HG03139 (cell line): ENCODE data around the gene SPECC1.
"Not testable (repeated sequence)": the region's sequence is repeated elsewhere in the genome, so short reads cannot be mapped to it uniquely, and the experiment has no call there.

Experiments
- ATAC-seq: cut with Tn5 transposase; IDR thresholded peaks from one replicate; pipeline ENCODE4 v1.9.1; 2021; ENCODE audit not compliant: unreplicated experiment

SPECC1 gene

DNA sequence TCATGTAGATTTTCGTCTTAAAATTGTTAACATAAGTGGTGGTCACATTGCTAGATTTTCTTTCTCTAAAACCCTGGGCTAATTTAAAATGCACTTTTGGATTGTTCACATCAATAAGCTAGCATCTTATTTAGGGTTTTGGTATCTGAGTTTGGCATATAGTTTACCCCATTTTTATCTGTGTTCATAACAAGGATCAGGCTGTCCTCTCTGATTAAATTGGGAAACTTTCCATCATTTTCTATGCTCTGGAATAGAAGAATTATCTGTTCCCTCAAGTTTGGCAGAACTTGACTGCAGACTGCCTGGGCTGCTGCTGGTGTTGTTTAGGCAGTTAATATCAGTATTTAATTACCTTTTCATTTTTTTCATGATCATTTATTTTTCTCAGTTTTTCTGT lies 1.8 kb downstream of the SPECC1 start:
- ATAC-seq, result no peak

DNA sequence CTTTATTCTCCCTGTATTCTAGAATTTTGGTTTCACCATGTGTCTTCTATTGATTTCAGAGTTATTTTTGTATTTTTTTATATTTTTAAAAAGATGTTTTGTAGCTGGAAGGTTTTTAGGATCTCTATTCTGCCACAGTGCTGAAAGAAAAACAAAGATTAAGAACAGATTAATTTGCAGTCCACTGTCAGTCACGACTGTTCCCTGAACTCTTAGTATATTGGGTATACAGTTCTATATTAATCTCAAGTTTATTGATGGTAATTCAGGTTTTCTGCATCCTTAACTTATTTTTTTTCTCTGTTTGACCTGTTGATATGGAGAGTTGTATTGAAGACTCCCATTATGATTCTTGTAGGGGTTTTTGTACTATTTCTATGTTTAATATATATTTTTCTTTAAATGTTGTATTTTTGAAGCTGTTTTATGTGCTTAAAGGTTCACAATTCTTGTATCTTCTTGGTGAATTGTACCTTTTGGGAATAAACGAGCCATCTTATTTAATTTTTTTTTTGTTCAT lies 2.9 kb downstream of the SPECC1 start:
- ATAC-seq, result no peak

DNA sequence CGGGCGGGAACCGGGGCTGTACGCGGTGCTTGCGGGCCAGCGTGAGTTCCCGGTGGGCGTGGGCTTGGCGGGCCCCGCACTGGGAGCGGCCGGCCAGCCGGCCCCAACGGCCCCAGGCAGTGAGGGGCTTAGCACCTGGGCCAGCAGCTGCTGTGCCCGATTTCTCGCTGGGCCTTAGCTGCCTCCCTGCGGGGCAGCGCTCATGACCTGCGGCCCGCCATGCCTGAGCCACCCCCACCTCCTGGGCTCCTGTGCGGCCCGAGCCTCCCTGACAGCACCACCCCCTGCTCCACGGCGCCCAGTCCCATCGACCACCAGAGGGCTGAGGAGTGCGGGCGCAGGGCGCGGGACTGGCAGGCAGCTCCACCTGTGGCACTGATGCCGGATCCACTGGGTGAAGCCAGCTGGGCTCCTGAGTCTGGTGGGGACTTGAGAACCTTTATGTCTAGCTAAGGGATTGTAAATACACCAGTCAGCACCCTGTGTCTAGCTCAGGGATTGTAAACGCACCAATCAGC lies 7.4 kb downstream of the SPECC1 start:
- ATAC-seq, result not testable (repeated sequence)

DNA sequence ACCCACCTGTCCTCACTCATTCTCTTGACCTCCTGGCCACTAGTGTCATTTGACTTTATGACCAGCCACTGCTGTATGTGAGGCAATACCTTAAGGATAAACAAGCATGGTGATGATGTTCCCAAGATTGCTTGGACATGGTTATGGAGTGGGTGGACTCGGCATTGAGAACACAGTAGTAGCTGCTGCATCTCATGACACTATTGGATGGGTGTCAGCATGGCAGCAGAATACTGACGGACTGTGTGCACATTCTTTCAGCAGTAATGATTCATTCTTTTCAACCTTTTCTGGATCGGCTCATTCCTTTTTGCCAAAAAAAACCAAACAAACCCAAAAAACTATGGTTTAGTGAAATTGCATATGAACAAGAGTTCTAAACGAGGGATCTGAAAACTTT lies 13.5 kb downstream of the SPECC1 start:
- ATAC-seq, result no peak

DNA sequence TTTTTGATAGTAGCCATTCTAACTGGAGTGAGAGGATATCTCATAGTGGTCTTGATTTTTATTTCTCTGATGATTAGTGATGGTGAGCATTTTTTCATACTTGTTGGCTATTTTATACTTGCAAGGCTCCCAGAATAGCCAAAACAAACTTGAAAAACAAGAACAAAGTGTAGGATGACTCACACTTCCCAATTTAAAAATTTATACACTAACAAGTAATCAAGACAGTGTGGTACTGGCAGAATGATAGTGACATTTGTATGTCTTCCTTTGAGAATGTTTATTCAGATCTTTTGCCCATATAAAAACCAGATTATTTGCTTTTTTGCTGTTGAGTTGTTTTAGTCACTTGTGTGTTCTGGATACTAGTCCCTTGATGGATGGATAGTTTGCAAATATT lies 17.8 kb downstream of the SPECC1 start:
- ATAC-seq, result no peak

DNA sequence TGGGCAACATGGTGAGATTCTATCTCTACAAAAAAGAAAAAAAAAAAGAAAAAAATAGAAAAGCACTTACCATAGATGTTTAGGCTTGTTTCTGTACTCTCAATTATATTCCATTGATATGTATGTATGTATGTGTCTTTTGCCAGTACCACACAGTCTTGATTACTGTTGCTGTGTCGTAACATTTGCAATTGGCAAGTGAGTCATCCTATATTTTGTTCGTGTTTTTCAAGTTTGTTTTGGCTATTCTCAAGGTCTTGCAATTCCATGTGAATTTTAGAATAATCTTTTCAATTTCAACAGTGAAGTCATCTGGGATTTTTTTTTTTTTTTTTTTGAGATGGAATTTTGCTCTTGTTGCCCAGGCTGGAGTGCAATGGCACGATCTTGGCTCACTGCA lies 19.3 kb downstream of the SPECC1 start:
- no peak for ATAC-seq

DNA sequence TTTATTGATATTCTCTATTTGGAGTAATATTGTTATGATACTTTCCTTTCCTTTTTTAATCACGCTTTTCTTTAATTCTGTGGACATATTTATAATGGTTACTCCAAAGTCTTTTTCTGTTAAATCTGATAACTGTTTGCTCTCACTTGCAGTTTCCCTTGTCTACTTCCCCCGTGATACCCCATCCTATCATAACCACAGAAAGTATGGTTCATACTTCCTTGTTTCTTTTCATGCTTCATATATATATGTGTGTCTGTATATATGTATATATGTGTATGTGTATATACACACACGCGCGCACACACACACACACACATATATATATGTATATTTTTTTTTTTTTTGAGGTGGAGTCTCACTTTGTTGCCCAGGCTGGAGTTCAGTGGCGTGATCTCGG lies 23.5 kb downstream of the SPECC1 start:
- ATAC-seq, result no peak

DNA sequence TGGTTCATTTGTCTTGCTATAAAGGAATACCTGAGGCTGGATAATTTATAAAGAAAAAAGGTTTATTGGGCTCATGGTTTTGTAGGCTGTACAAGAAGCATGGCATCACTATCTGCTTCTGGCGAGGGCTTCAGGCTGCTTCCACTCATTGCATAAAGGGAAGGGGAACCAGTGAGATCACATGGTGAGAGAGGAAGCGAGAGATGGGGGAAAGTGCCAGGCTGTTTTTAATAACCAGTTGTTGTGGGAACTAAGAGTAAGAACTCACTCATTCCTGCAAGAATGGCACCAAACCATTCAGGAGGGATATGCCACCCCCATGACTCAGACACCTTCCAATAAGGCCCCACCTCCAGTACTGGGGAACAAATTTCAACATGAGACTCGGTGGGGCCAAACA lies 24.3 kb downstream of the SPECC1 start:
- no peak for ATAC-seq

DNA sequence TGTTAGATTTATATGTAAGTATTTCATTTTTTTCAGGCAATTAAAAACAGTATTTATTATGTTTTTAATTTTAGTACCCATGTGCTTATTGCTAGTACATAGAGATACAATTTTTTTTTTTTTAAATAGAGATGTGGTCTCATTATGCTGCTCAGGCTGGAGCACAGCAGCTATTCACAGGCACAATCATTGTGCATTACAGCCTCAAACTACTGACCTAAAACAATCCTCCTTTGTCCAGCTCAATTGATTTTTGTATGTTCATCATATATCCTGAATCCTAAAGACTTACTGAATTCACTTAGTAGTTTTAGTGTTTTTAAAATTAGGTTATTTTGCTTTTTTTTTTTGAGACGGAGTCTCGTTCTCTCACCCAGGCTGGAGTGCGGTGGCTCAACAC lies 26.3 kb downstream of the SPECC1 start:
- ATAC-seq, result no peak

DNA sequence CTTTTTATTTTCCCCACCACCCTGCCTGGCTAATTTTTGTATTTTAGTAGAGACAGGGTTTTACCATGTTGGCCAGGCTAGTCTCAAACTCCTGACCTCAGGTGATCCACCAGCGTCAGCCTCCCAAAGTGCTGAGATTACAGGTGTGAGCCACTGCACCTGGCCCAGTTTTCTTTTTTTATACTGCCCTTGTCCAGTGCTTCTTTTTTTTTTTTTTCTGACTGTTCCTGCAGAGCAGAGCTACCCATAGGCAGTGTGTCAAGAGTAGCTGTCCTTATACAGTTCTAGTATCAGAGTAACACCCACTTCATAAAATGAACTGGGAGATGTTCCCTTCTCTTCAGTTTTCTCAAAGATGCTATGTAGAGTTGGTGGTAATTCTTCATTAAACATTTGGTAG lies 28.1 kb downstream of the SPECC1 start:
- not testable (repeated sequence) for ATAC-seq

DNA sequence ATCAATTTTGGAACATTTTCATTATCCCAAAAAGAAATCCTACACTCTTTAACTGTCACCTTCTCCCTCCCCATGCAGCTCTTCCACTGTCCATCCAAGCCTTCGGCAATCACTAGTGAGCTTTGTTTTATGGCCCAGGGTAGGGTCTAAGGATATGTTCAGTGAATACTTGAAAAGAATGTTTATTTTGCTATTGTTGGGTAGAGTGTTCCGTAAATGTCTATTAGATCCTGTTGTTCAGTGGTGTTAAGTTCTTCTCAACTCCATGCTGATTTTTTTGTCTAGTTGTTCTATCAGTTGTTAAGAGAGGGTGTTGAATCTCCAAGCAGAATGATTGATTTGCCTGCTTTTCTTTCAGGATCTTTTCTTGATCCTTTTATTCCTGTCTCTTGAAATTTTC lies 29.9 kb downstream of the SPECC1 start:
- ATAC-seq, result no peak

DNA sequence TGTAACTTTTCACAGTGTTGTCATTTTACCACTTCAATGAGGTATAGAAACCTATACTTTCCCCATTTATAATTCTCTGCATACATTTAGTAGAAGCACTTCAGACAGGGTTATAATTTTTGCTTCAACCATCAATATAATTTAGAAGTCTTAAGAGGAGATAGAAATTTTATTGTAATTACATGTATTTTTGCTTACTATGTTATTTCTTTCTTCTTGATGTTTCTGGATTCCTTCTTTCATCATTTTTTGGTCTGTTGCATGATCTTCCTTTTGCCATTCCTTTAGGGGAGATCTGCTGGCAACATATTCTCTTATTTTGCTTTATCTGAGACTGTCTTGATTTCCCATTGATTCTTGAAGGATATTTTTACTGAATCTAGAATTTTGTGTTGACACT lies 31.1 kb downstream of the SPECC1 start:
- no peak for ATAC-seq

DNA sequence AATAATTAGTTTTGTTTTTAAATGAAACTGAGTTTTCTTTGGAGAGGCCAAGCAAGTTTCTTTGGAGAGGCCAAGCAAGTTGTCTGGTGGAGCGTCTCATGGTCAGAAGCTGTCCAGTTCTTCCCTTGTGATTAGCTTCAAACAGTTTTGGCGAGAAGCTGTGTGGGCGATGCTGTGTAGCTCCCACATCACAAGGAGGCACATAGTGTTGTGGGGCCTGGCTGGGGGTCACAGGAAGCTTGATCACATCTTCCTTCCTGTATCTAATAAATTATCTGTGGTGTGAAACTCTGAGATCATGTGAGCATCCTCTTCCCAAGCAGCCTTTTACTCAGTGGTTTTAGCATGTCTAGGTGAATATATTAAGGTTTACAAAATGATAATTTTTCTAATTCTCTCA lies 33.9 kb downstream of the SPECC1 start:
- no peak for ATAC-seq

DNA sequence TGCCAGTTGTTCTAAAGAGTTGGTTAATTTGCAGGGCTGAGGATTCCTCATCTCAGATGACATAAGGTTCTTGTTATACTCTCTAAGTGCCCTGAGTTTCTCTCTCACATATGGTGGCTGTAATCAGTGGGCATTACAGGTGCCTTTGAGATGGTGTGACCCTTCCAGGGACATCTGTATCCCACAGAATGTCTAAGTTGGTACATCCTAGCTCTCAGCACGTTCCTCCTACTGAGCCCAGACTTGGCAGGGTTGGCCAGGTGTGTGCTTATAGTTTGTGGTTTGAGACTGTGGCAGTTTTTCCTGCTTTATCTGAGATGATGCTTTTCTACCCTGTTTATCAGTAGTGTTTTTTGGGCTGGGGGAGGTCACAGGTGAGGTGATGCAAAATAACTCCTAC lies 36.3 kb downstream of the SPECC1 start:
- ATAC-seq, result no peak

DNA sequence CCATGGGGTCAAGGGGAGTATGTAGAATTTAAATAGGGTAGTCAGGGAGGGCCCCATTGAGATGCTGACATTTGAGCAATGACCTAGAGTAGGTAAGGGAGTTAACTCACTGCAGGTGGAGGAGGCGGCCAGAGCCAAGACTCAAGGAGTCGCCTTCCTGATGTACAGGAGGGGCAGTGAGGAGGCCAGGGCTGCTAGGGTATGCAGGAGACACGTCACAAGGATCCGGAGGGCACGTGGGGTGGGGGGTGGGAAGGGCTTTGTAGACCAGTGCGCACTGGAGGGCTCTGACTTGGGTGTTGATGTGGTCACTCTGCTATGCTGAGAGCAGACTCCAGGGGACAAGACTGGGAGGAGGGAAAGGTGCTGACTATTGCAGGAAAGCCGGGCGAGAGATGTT lies 37.5 kb downstream of the SPECC1 start:
- no peak for ATAC-seq

DNA sequence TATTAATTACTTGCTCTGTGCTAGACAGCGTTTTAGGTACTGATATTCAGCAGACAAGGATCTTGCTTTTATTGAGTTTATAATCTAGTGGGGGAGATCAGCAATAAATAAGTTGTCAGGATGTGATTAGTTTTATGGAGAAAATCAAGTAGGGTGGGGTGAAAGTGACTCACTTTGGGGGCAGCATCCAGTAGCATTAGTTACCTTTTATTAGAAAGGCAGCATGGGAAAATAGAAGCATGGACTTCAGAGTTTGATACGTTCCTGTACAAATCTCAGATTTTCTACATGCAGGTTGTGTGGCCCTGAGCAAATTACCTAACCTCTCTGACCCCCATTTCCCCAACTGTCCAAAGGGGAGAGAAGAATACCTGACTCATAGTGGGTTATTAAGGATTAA lies 42.5 kb downstream of the SPECC1 start:
- ATAC-seq, result no peak

DNA sequence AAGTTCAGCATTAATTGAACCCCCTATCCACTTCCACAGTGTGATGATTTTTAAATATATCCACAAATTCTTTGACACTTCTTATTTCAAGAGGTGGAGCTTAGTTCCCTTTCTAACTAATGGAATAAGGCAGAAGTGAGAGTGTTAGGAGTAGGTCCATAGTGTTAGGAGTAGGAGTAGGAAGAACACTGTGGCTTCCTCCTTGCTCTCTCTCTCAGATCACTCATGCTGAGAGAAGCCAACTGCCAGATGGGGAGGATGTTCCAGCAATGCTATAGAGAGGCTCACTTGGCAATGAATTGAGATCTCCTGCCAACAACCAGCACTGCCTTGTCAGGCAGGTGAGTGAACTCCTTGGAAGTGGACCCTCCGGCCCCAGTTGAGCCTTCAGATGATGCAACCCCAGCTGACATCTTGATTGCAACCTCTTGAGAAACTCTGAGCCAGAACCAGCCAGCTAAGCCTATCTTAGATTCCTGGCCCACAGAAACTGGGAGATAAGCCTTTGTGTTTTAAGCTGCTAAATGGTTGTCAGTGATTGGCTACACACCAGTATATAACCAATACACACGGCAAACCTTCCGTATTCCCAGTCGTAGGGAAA lies 44.3 kb downstream of the SPECC1 start:
- no peak for ATAC-seq

DNA sequence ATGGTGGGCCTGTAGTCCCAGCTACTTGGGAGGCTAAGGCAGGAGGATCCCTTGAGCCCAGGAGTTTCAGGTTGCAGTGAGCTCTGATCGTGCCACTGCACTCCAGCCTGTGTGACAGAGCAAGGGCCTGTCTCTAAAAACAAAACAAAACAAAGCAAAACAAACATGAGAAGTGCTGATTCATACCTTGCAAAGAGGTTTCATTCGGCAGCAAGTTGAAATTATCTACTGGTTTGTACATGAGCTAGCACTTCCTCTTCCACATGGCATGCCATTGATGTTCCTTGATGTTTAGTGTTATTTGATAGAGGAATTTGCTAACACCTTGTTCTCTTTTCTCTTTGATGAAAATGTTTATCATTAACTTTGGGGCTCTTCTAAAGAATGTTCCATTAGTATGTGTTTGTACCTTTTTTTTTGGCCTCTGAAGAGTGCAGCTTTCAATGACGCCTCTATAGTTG lies 50.6 kb downstream of the SPECC1 start:
- no peak for ATAC-seq

DNA sequence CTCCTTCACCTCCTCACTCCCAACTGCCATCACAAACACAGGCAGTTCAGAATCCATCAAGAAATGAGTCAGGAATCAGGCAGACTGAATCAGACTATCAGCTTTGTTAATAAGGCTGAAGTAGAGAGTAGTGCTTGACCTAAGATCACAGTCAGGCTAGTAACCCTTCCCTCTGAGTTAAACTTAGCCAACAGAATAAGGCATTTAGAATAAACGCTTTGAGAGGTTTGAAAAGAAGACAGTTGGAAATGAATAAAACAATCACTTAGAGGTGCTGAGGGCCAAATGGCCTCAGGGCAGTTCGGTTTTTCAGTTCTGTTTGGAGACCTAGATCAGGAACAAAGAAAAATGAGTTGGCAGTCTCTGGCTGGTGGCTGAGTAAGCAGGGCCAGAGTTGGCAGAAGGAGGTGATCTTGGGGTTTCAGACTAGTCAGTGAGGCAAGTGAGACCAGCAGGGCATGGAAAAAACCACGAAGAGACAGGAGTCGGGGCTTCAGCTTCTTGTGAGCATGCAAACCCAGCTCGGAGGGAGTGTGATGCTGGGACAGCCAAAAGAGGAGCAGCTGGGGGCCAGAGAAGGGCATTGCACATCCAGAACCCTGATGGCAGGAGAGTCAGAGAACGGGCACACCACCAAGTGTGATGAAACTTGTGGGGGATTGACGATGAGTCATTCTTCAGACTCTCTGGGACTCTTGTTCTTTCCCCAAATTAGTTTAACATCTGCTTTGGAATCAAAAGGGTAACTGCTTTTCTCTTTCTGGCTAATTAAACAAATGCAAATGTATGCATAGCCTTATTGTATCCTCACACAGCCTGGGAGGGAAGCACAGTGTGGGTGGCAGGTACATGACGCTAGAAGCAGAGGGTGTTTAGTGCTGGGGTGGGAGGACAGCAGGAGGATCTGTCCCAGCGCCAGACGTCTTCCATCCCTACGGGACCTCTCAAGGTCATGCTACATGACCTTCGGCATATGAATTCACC lies 54.8 kb downstream of the SPECC1 start:
- no peak for ATAC-seq

DNA sequence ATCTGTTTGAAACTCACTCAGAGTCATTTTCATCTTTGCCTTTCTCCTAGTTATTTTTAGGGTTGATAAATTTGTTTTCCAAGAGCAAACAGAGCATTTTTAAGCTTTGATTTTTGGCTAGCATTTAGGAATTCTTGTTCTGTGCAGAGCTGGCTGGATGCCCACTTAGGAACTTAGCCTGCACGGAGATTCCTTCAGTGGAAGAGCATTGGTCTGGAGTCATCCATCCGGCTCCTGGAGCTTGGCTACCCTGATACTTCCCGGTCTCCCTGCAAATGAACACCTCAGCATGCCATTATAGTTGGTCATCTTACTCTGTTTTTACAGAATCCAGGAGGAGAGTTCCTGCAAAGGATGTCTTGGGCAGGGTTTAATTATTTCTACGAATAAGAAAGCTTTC lies 57.1 kb downstream of the SPECC1 start:
- ATAC-seq, result no peak

DNA sequence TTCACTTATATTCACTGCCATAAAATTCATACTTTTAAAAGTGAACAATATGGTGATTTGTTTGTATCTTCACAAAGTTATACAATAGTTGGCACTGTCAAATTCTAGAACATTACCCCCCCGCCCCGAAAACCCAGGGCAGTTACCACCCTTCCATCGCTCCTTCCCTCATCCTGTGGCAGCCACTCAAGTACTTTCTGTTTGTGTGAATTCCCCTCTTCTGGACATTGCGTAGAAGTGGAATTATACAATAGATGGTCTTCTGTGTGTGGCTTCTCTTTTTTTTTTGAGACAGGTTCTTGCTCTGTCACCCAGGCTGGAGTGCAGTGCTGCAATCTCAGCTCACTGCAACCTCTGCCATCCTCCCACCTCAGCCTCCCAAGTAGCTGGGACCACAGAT lies 58.6 kb downstream of the SPECC1 start:
- ATAC-seq, result no peak

DNA sequence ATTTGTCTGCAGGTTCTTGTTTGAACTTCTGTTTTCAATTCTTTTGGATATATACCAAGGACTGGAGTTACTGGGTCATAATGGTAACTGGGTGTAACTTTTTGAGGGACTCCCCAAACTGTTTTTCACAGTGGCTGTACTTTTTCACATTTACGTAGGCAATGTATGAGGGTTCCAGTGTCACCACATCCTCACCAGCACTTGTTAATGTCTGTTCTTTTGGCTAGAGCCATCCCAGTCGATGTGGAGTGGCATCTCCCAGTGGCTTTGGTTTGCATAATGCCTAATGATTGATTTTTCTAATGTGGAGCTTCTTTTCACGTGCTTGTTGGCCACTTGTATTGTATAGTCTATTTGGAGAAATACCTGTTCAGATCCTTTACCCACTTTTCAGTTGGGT lies 59.3 kb downstream of the SPECC1 start:
- no peak for ATAC-seq
